Heart right ventricle (tissue), 16 donors: ENCODE results near the gene DCUN1D1. TPM values are rescaled to one million over a fixed set of nuclear protein-coding genes. Genes with fewer than 3 reads are reported as not detected.

Source experiments
- ATAC-seq, 8 donors: fragments of 200-7000 bp; cut with Tn5 transposase; one replicate each; pipeline ENCODE4 v1.9.1; 2020; ENCODE audit warnings: mild to moderate bottlenecking in 8 of 8, moderate library complexity in 8 of 8, moderate number of reproducible peaks in 1 of 8
- DNase-seq, 2 donors: peaks; one replicate each; pipeline ENCODE4 v3.0.0-alpha.2; 2020
- H3K27ac ChIP-seq, 10 donors: fragments of 200-600 bp; sonication (generic) in 2 of 10; one replicate each; pipeline versions ENCODE4 v1.5.0 to v1.8.0; 2020 to 2022; ENCODE audit warnings: mild to moderate bottlenecking in 3 of 10
- H3K27me3 ChIP-seq, 7 donors: fragments of 200-600 bp; one replicate each; pipeline ENCODE4 v1.8.0; 2021 to 2022; ENCODE audit warnings: mild to moderate bottlenecking in 2 of 7
- H3K36me3 ChIP-seq, 9 donors: fragments of 200-600 bp; sonication (generic) in 1 of 9; one replicate each; pipeline versions ENCODE4 v1.5.0 to v1.8.0; 2020 to 2022; ENCODE audit warnings: mild to moderate bottlenecking in 2 of 9
- H3K4me1 ChIP-seq, 9 donors: fragments of 200-600 bp; sonication (generic) in 1 of 9; one replicate each; pipeline versions ENCODE4 v1.5.0 to v1.8.0; 2020 to 2022; ENCODE audit warnings: mild to moderate bottlenecking in 4 of 9
- H3K4me3 ChIP-seq, 10 donors: fragments of 200-600 bp; sonication (generic) in 2 of 10; one replicate each; pipeline versions ENCODE4 v1.5.0 to v1.8.0; 2020 to 2022; ENCODE audit warnings: mild to moderate bottlenecking in 7 of 10, moderate library complexity in 2 of 10
- H3K9me3 ChIP-seq, 11 donors: fragments of 200-600 bp in 10 of 11; sonication (generic) in 2 of 11; one replicate each; pipeline versions ENCODE4 v1.5.0 to v1.8.0; 2013 to 2022; ENCODE audit warnings: mild to moderate bottlenecking in 2 of 11, control low read depth in 1 of 11, moderate library complexity in 1 of 11
- CTCF ChIP-seq, 9 donors: fragments of 200-600 bp; sonication (generic) in 2 of 9; IDR thresholded peaks; one replicate each; pipeline versions ENCODE4 v1.5.0 to v1.8.0; 2021 to 2022; ENCODE audit warnings: antibody characterized with exemption in 9 of 9, mild to moderate bottlenecking in 5 of 9, moderate library complexity in 1 of 9
- WGBS, 2 donors: extraction: QIAGEN DNeasy Blood & Tissue Kit; methylation state at CpG; one replicate each; pipeline ENCODE4 v1.1.7; 2013; ENCODE audit warnings: inconsistent platforms in 1 of 2; 5-methylcytosine and 5-hydroxymethylcytosine counted together
- intact Hi-C, 10 donors: fragments of 100-400 bp; cut with DNase I; formaldehyde crosslinking; loops; one replicate each; pipeline versions ENCODE4 v1.11.1 to v1.14.2; 2022
- polyA plus RNA-seq, 2 donors: library from polyadenylated mRNA; stranded (reverse); fragments of 200-250 nt; gene quantifications; one replicate each; pipeline ENCODE4 v1.2.3, GENCODE V29; 2013
- total RNA-seq, 10 donors: library from RNA; stranded (reverse); fragmentation: NEBNext Ultra II Directional in 3 of 10; extraction: Animal tissue kit (Norgen Biotek cat#: 25700) in 3 of 10; gene quantifications; one replicate each; pipeline versions ENCODE4 v1.2.1 to v1.2.4, GENCODE V29; 2021 to 2023
- donor health status: Arrhythmogenic right ventricular cardiomyopathy.
- donor health status: ischemic (EF 13 %, LVEDD 7.1; RV severe dilation, severe dysfunction).
- donor health status: healthy with polysubstance abuse.
- donor health status: DM: no; HTN: yes; CAD: no.
- donor health status: DM: no; HTN: no; CAD: no.
- donor health status: ischemic (EF 25% LVEDD 6.9; RV normal size, moderate dysfunction).
- donor health status: ischemic (EF 25% LVEDD 5.7; RV mildly dilated, moderate dysfunction).
- donor health status: healthy.
- donor health status: DM: yes; HTN: yes; CAD: no.
- donor health status: Ischemic cardiomyopathy.
- donor health status: ischemic (EF 35%, LVEDD 5.7; RV mildly dilated, moderate dysfunction).
- donor health status: nonischemic (EF 11% LVEDD 7.7; RV severe dilation, severe dysfunction).
- donor health status: DM: yes; HTN: yes; CAD: no.
- donor health status: PGD.
- donor health status: ischemic (EF 29% LVEDD 5.4; RV normal size, mild dysfunction).
- donor health status: nonischemic (EF 23%, LVEDD 6.1; RV moderate dilation, normal function).

DCUN1D1 gene
- total and polyA plus RNA-seq, 12 donors = 7.9 to 45.2 (median 35.5) TPM

GRCh38 chr3:182941719-182942118 is 38.6 kb downstream of the DCUN1D1 start:
- DNase-seq (no peak), ATAC-seq (no peak)
- intact Hi-C loops = no loop called here
- Histone ChIP-seq H3K4me1 (peaks cover 0 to 14% (median 0%) of the 10 kb centered on the region in 9 donors), H3K27me3 (no peaks in the 10 kb centered on the region), H3K9me3 (no peaks in the 10 kb centered on the region), H3K27ac (no peak overlapping the region), H3K4me3 (no peak overlapping the region), H3K36me3 (peaks cover 0 to 49% (median 17%) of the 10 kb centered on the region in 9 donors)
- TF ChIP-seq CTCF (IDR thresholded peaks at IDR 0.05) = no peak
- WGBS, 2 donors = 97% methylated on average over 3 of the region's 3 CpGs

- no peaks in the 10 kb centered on the region for H3K9me3 ChIP-seq
- intact Hi-C loops = no loop called here
- TF ChIP-seq CTCF (IDR thresholded peaks at IDR 0.05) = no peak
- H3K36me3 ChIP-seq = peaks cover 0 to 35% (median 6%) of the 10 kb centered on the region in 9 donors
- H3K27me3 ChIP-seq = no peaks in the 10 kb centered on the region
- ATAC-seq = no peak
- H3K4me1 ChIP-seq = peaks cover 0 to 14% (median 0%) of the 10 kb centered on the region in 9 donors
- H3K27ac ChIP-seq = no peak overlapping the region
- WGBS, 2 donors = 90 to 93% methylated on average over 4 of the region's 4 CpGs
- DNase-seq = no peak
- H3K4me3 ChIP-seq = no peak overlapping the region
Observed at GRCh38 chr3:182940266-182940808, 40.0 kb downstream of the DCUN1D1 start.

GRCh38 chr3:182937293-182938051 is 42.9 kb downstream of the DCUN1D1 start:
- H3K36me3 ChIP-seq = peaks cover 0 to 20% (median 0%) of the 10 kb centered on the region in 9 donors
- 49 to 53% methylated on average over 3 of the region's 3 CpGs for WGBS, 2 donors
- intact Hi-C loops = no loop called here
- no peak for TF ChIP-seq CTCF (IDR thresholded peaks at IDR 0.05)
- H3K9me3 ChIP-seq = peaks cover 0 to 12% (median 3%) of the 10 kb centered on the region in 11 donors
- H3K27me3 ChIP-seq = no peaks in the 10 kb centered on the region
- H3K4me3 ChIP-seq = no peak overlapping the region
- H3K27ac ChIP-seq = no peak overlapping the region
- DNase-seq = no peak
- ATAC-seq = peak in 1 of 8 donors; percentile 33
- H3K4me1 ChIP-seq = peaks cover 0 to 14% (median 0%) of the 10 kb centered on the region in 9 donors

- Histone ChIP-seq H3K27ac (no peak overlapping the region), H3K27me3 (no peaks in the 10 kb centered on the region), H3K36me3 (peaks cover 0 to 20% (median 0%) of the 10 kb centered on the region in 9 donors), H3K4me3 (no peak overlapping the region), H3K4me1 (peaks cover 0 to 14% (median 0%) of the 10 kb centered on the region in 9 donors), H3K9me3 (peaks cover 0 to 17% (median 9%) of the 10 kb centered on the region in 11 donors)
- TF ChIP-seq CTCF (IDR thresholded peaks at IDR 0.05) = no peak
- DNase-seq (no peak), ATAC-seq (no peak)
- intact Hi-C loops = no loop called here
- 83 to 87% methylated on average over 1 of the region's 1 CpG for WGBS, 2 donors
Observed at GRCh38 chr3:182936918-182937285, 43.4 kb downstream of the DCUN1D1 start.
